SU-DHL-6 (cell line): ENCODE measurements around the gene FGFRL1.

Experiments
- H2AFZ ChIP-seq: fragments of 200-600 bp; sonication (generic); 2 replicates; pipeline ENCODE4 v1.6.1; 2014; ENCODE audit warnings: low read depth, mild to moderate bottlenecking, moderate library complexity, mixed read lengths, antibody characterized with exemption, low read length; ENCODE audit not compliant: severe bottlenecking
- H3F3A ChIP-seq: fragments of 200-600 bp; shearing (Covaris generic); 2 replicates; pipeline ENCODE4 v1.6.0; 2016; ENCODE audit warnings: antibody characterized with exemption, mild to moderate bottlenecking; ENCODE audit not compliant: insufficient read depth
- H3K27ac ChIP-seq: fragments of 200-600 bp; sonication (generic); 2 replicates; pipeline ENCODE4 v1.5.1; 2016; ENCODE audit warnings: low read depth, mild to moderate bottlenecking, low read length, moderate library complexity, mixed read lengths
- H3K27me3 ChIP-seq: fragments of 200-600 bp; sonication (generic), shearing (Covaris generic); 2 replicates; pipeline ENCODE4 v1.6.0; 2014; ENCODE audit warnings: mild to moderate bottlenecking, low read length
- H3K36me3 ChIP-seq: fragments of 200-600 bp; sonication (generic); 2 replicates; pipeline ENCODE4 v1.6.1; 2014; ENCODE audit warnings: mild to moderate bottlenecking, low read length, mixed read lengths
- H3K4me2 ChIP-seq: fragments of 300-600, 200-600 bp; shearing (Covaris generic), sonication (generic); 2 replicates; pipeline ENCODE4 v1.6.0; 2014; ENCODE audit warnings: low read length, low read depth, mild to moderate bottlenecking; ENCODE audit not compliant: poor library complexity, severe bottlenecking
- H3K4me3 ChIP-seq: fragments of 200-600 bp; sonication (generic); 2 replicates; pipeline ENCODE4 v1.5.1; 2014; ENCODE audit warnings: antibody characterized with exemption, low read length, mild to moderate bottlenecking, mixed read lengths; ENCODE audit not compliant: insufficient read depth, poor library complexity, severe bottlenecking
- H3K79me2 ChIP-seq: fragments of 200-600 bp; sonication (generic); 2 replicates; pipeline ENCODE4 v1.6.1; 2014; ENCODE audit warnings: mild to moderate bottlenecking, low read length, moderate library complexity; ENCODE audit not compliant: insufficient read depth
- H3K9ac ChIP-seq: fragments of 200-600 bp; sonication (generic); 2 replicates; pipeline ENCODE4 v1.7.0; 2014; ENCODE audit warnings: mild to moderate bottlenecking, low read length
- H3K9me2 ChIP-seq: fragments of 200-600 bp; sonication (generic); replicated peaks from 2 replicates; pipeline ENCODE4 v1.6.1; 2014; ENCODE audit warnings: low read length; ENCODE audit not compliant: insufficient read depth
- H3K9me3 ChIP-seq: fragments of 200-600 bp; sonication (generic); 2 replicates; pipeline ENCODE4 v1.6.1; 2014; ENCODE audit warnings: low read length, mixed read lengths; ENCODE audit not compliant: insufficient read depth
- H4K20me1 ChIP-seq: fragments of 200-600 bp; sonication (generic); 2 replicates; pipeline ENCODE4 v1.6.1; 2014; ENCODE audit warnings: low read depth, mild to moderate bottlenecking, antibody characterized with exemption, low read length, moderate library complexity, mixed read lengths
- CTCF ChIP-seq: fragments of 200-600 bp; sonication (generic); IDR thresholded peaks from one replicate; pipeline ENCODE4 v1.5.1; 2017; ENCODE audit warnings: antibody characterized with exemption, mild to moderate bottlenecking, low read length, moderate library complexity; ENCODE audit not compliant: insufficient read depth, poor library complexity, severe bottlenecking
- EZH2phosphoT487 ChIP-seq: fragments of 200-600 bp; sonication (generic), shearing (Covaris generic); conservative IDR thresholded peaks from 2 replicates; pipeline ENCODE4 v1.6.1; 2018; ENCODE audit warnings: mild to moderate bottlenecking, antibody characterized with exemption, low read length, moderate library complexity, mixed read lengths

Gene FGFRL1

GRCh38 chr4:1017706-1018105 is 6.3 kb downstream of the FGFRL1 start:
- H3K4me2 ChIP-seq = no peak overlapping the region
- no peak overlapping the region for H2AFZ ChIP-seq
- no peak overlapping the region for H3K4me3 ChIP-seq
- no peak for TF ChIP-seq CTCF
- TF ChIP-seq EZH2phosphoT487 = no peak
- no peak overlapping the region for H3K9ac ChIP-seq
- no peaks in the 10 kb centered on the region for H3K36me3 ChIP-seq
- no peaks in the 10 kb centered on the region for H3K27me3 ChIP-seq
- no peak overlapping the region for H3K27ac ChIP-seq
- no peaks in the 10 kb centered on the region for H4K20me1 ChIP-seq
- no peaks in the 10 kb centered on the region for H3K9me2 ChIP-seq
- H3K9me3 ChIP-seq = no peaks in the 10 kb centered on the region
- H3F3A ChIP-seq = no peaks in the 10 kb centered on the region
- no peaks in the 10 kb centered on the region for H3K79me2 ChIP-seq

- no peaks in the 10 kb centered on the region for H3K9me3 ChIP-seq
- H3K9me2 ChIP-seq = no peaks in the 10 kb centered on the region
- H3K9ac ChIP-seq = no peak overlapping the region
- no peaks in the 10 kb centered on the region for H3K36me3 ChIP-seq
- no peak overlapping the region for H2AFZ ChIP-seq
- no peak overlapping the region for H3K4me3 ChIP-seq
- H3K79me2 ChIP-seq = no peaks in the 10 kb centered on the region
- no peaks in the 10 kb centered on the region for H3F3A ChIP-seq
- no peak overlapping the region for H3K4me2 ChIP-seq
- H3K27me3 ChIP-seq = no peaks in the 10 kb centered on the region
- no peaks in the 10 kb centered on the region for H4K20me1 ChIP-seq
- no peak overlapping the region for H3K27ac ChIP-seq
- TF ChIP-seq EZH2phosphoT487 (no peak), CTCF (no peak)
Observed at GRCh38 chr4:1018147-1019020, 7.0 kb downstream of the FGFRL1 start.

- Histone ChIP-seq H3K9ac (no peak overlapping the region), H3K36me3 (no peaks in the 10 kb centered on the region), H3K4me3 (no peak overlapping the region), H3K9me3 (no peaks in the 10 kb centered on the region), H2AFZ (no peak overlapping the region), H3K4me2 (no peak overlapping the region), H3K79me2 (no peaks in the 10 kb centered on the region), H3K9me2 (no peaks in the 10 kb centered on the region), H3K27ac (no peak overlapping the region), H3K27me3 (no peaks in the 10 kb centered on the region), H3F3A (no peaks in the 10 kb centered on the region), H4K20me1 (no peaks in the 10 kb centered on the region)
- TF ChIP-seq CTCF (no peak), EZH2phosphoT487 (no peak)
Observed at GRCh38 chr4:1019320-1019719, 7.9 kb downstream of the FGFRL1 start.
